Muscle of back (tissue), 13 donors: ENCODE data around the gene MYF6. TPM values are rescaled to one million over a fixed set of nuclear protein-coding genes. Genes with fewer than 3 reads are reported as not detected.
"Not testable (repeated sequence)": the region's sequence is repeated elsewhere in the genome, so short reads cannot be mapped to it uniquely, and the experiment has no call there.

ENCODE experiments used
- DNase-seq, 3 donors: peaks; one replicate each; pipeline versions ENCODE4 v3.0.0 to v3.0.0-alpha.2; 2013
- long read RNA-seq, 9 donors: transcript quantifications; one replicate each; lab custom pipeline, GENCODE V29; 2026
- polyA plus RNA-seq, 10 donors: library from polyadenylated mRNA; unstranded; fragments of 120-200 nt; gene quantifications; one replicate each; pipeline ENCODE4 v1.2.1, GENCODE V29; 2013; ENCODE audit not compliant: insufficient read length in 10 of 10

MYF6 gene
- 100 to 1,000 TPM in 1 of 10 donors, 10 to 100 TPM in 9; 49.2 to 105 (median 72.1) TPM for polyA plus RNA-seq
- long read RNA-seq, donor 1, transcript MYF6-201 (3 exons, 1,465 nt) = major isoform, 41 of 65 reads
- long read RNA-seq, donor 1, partial matches to known transcripts = 24 of 65 reads
- long read RNA-seq, donor 1, other reads (novel, unspliced or antisense) = 0 of 65 reads
- long read RNA-seq, donor 2, transcript MYF6-201 (3 exons, 1,465 nt) = major isoform, 26 of 31 reads
- long read RNA-seq, donor 2, partial matches to known transcripts = 5 of 31 reads
- long read RNA-seq, donor 2, other reads (novel, unspliced or antisense) = 0 of 31 reads
- long read RNA-seq, donor 3 = 0 reads
- long read RNA-seq, donor 4, transcript MYF6-201 (3 exons, 1,465 nt) = major isoform, 26 of 38 reads
- long read RNA-seq, donor 4, partial matches to known transcripts = 12 of 38 reads
- long read RNA-seq, donor 4, other reads (novel, unspliced or antisense) = 0 of 38 reads
- long read RNA-seq, donor 5, transcript MYF6-201 (3 exons, 1,465 nt) = major isoform, 22 of 31 reads
- long read RNA-seq, donor 5, partial matches to known transcripts = 9 of 31 reads
- long read RNA-seq, donor 5, other reads (novel, unspliced or antisense) = 0 of 31 reads
- long read RNA-seq, donor 6, transcript MYF6-201 (3 exons, 1,465 nt) = major isoform, 47 of 60 reads
- long read RNA-seq, donor 6, partial matches to known transcripts = 13 of 60 reads
- long read RNA-seq, donor 6, other reads (novel, unspliced or antisense) = 0 of 60 reads
- long read RNA-seq, donor 7, transcript MYF6-201 (3 exons, 1,465 nt) = major isoform, 16 of 16 reads
- long read RNA-seq, donor 7, partial matches to known transcripts = 0 of 16 reads
- long read RNA-seq, donor 7, other reads (novel, unspliced or antisense) = 0 of 16 reads
- long read RNA-seq, donor 8, transcript MYF6-201 (3 exons, 1,465 nt) = major isoform, 16 of 16 reads
- long read RNA-seq, donor 8, partial matches to known transcripts = 0 of 16 reads
- long read RNA-seq, donor 8, other reads (novel, unspliced or antisense) = 0 of 16 reads
- long read RNA-seq, donor 9, partial matches to known transcripts = 0 of 3 reads
- long read RNA-seq, donor 9, other reads (novel, unspliced or antisense) = 0 of 3 reads

- DNase-seq = no peak
Observed at GRCh38 chr12:80707126-80707829, at the start of gene MYF6. TSS of gene MYF6 (plus strand) at chr12:80707634. CDS start at chr12:80707720, 86 bp downstream.

DNA sequence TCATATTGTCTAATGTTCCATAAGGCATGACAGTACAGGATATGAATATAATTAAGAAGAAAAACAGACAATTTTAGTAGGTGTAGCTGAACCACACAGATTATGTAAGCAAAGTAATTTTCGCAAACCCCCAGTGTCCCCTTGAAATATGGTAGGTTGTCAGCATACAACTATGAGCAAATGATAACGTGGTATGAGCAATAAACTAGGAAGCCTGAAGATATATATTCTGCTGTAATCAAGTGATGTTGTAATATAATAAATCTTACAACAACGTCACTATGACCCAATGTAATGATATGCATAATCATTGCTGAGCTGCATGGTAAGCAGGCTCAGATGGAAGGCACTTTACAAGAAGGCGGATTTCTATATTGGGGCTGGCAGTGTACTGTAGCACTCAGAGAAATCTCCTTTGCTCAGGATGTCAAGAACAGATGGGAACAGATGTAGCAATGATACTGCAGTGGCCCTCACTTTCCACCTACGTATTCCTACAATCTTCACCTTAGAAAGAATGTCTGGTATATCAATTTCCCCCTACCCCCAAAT is 47.8 kb upstream of the MYF6 start:
- DNase-seq = no peak

DNA sequence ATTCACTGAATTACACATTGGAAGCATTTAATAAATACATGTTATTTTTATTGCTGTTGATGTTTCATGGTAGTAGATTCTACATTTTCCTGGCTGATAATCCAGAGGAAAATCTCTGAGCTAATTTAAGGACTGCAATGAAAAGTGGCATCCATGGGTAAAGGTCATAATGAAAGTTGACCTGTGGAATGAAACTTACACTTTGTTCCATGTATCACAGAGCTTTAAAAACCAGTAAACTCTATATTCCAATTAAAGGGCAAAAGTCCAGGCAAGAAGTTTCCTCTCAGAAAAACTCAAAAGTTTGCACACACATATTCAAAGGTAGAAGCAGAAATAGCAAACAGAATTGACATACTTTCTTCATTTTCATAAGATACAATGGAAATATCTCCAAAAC is 44.8 kb upstream of the MYF6 start:
- DNase-seq = no peak

GRCh38 chr12:80670214-80670613 is 37.2 kb upstream of the MYF6 start:
- no peak for DNase-seq

- not testable (repeated sequence) for DNase-seq
Observed at GRCh38 chr12:80676042-80676636, 31.3 kb upstream of the MYF6 start.

DNA sequence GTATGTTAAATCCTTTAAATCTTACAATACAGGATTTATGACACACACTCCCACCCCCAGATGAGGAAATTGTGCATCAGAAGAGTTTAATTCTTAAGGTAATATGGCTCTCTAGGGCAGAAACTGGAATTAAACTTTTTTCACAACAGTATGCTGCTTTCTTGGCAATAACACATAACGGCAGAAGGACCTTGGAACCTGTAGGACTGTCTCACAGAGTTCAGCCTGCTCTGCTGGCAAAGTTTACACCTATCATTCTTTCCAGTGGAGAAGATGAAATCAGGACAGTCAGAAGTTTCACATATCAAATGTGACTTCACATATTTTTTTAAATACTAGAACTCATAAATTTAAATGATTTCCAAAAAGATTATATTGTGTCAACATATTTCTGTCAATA is 30.6 kb upstream of the MYF6 start:
- DNase-seq = peak in 1 of 3 donors; percentile 29

DNA sequence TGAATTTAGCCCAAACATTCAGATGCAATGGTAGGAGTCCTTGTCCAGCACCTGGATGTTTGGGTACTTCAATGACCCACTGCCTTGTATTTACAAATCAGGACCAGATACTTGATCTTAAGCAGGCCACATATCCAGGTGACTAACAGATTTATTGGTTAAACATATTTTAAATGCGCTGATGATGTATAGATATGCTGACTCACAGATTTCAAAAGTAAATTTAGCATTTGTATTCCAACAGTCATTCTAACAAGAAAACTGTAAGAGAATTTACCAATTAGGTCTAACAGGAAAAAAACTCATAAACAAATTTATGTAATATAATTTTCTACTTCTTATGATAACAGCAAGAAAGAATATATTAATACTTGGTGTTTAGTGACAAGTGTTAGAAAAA is 29.4 kb upstream of the MYF6 start:
- DNase-seq = no peak

GRCh38 chr12:80679346-80680131 is 27.9 kb upstream of the MYF6 start:
- DNase-seq = peak in 1 of 3 donors; percentile 45

DNA sequence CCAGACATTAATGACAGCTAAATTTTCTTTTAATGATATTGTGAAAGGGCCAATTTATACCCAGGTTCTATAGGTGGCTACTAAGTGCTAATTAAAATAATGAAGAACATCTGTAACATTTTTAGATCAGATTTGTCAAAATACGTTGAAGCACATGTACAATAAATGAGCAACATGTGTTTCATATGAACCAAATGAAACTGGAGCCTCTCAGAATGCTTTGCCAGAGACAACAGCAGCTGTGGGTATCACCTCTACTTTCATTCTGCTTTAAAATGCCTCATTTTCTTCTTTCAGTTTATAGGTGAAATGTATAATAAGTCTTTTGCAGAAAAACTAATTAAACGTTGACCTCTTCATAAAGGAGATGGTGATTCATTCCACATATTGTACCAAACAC is 26.1 kb upstream of the MYF6 start:
- peak in 1 of 3 donors; percentile 47 for DNase-seq

DNA sequence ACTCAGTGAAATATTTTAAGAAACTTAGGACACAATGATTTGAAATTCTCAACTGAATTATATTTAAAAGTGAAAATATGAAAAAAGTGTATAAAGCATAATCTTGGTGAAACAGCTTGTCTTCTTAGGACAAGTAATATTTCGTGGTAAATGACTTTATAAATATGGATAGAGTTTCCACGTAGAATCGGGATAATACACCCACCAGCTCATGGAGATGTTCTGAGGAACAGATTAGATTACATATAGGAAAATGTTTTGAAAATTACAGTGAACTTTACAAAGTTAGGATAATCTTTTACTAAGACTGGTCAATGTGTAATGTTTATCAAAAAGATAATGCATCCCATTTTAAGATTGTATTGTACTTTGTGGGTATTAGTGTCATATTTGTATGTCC is 25.6 kb upstream of the MYF6 start:
- DNase-seq = no peak

DNA sequence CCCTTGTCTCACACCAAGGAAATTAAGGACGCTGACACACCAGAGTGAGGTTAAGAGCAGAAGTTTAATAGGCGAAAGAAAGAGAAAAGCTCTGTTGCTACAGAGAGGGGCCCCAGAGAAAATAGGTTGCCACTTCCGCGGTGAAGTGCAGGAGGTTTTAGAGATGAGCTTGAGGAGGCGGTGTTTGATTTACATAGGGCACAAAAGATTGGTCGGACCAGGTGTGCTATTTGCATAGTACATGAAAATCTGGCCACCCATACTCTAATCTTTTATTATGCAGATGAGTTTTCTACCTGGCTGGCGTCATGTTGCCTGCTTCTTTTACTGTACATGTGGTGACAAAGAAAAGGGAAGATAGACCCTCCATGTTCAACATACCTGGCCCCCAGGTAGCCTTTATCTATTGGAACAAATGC is 23.3 kb upstream of the MYF6 start:
- no peak for DNase-seq

DNA sequence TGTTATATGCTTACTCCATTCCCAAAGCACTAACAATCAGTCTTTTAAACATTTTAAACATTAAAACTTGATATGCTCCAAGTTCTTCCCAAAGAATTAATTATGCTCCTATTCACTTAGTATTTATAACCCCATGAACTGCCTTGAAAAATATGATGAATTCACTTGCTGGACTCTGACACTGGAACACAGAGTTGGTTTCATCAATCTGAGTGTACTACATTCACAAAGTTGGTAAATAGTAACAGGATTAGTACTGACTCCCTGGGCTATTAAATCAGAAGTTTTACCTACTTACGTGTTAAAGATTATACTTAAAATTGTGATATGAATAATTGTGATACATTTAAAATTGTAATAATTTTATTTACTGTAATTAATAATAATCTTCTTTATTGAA is 17.3 kb upstream of the MYF6 start:
- DNase-seq = no peak

DNA sequence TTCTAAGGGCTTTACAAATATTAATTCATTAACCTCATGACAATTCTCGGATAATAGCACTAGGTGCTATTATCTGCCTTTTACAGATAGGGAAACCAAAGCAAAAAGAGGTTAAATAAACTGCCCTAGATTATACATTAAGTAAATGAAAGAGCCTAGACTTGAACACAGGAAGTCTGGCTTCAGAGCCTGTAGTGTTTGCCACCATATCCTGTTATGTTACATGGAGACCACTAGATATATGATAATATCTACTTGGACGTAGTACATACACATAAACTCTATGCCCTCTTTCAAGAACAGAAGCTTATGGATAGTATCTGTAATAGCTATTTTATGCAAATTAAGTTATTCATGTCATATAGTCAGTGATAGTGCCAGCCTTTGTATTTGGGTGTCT is 16.9 kb upstream of the MYF6 start:
- no peak for DNase-seq

- no peak for DNase-seq
Observed at GRCh38 chr12:80692114-80692513, 15.3 kb upstream of the MYF6 start.

GRCh38 chr12:80697270-80697887 is 10.1 kb upstream of the MYF6 start:
- DNase-seq = no peak

- DNase-seq = no peak
Observed at GRCh38 chr12:80698256-80698655, 9.2 kb upstream of the MYF6 start.

- DNase-seq = no peak
Observed at GRCh38 chr12:80698847-80699542, 8.4 kb upstream of the MYF6 start.

DNA sequence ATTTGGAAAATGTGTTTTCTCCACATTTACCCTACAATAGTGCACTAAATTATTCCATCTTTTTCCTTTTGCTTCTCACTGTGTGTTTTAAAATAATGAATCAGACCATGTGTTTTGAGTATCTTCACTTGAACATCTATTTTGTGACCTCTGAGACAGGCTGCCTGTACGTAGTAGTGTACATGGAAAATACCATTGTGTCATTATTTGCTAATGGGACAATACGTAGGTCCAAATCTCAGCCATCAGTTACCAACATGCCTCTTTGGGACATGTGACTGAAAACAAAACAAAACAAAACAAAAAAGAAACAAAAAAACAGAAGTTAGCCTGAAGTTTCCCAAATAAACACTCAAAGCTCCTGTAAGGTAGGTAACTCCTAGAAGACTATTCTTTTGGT is 7.1 kb upstream of the MYF6 start:
- no peak for DNase-seq

GRCh38 chr12:80701388-80701787 is 6.0 kb upstream of the MYF6 start:
- DNase-seq = no peak
